GM23248 (cell line): ENCODE data around the gene MAN1C1. TPM values are rescaled to one million over a fixed set of nuclear protein-coding genes. Genes with fewer than 3 reads are reported as not detected.

Source experiments
- DNase-seq: peaks from one replicate; pipeline ENCODE4 v3.0.0-alpha.2; 2015
- H2AFZ ChIP-seq: fragments of 200-600 bp; sonication (generic); 2 replicates; pipeline ENCODE4 v1.6.1; 2016; ENCODE audit warnings: antibody characterized with exemption
- H3F3A ChIP-seq: fragments of 200-600 bp; sonication (generic); 2 replicates; pipeline ENCODE4 v1.6.1; 2016; ENCODE audit warnings: mild to moderate bottlenecking, antibody characterized with exemption, mixed run types; ENCODE audit not compliant: insufficient read depth
- H3K27ac ChIP-seq: fragments of 200-600 bp; sonication (generic); 2 replicates; pipeline ENCODE4 v1.5.1; 2016; ENCODE audit warnings: mild to moderate bottlenecking
- H3K27me3 ChIP-seq: fragments of 200-600 bp; sonication (generic); replicated peaks from 2 replicates; pipeline ENCODE4 v1.6.1; 2016; ENCODE audit warnings: mild to moderate bottlenecking; ENCODE audit not compliant: insufficient read depth
- H3K36me3 ChIP-seq: fragments of 200-600 bp; sonication (generic); 2 replicates; pipeline ENCODE4 v1.6.1; 2016; ENCODE audit warnings: low read depth, mild to moderate bottlenecking
- H3K4me1 ChIP-seq: fragments of 200-600 bp; sonication (generic); 2 replicates; pipeline ENCODE4 v1.6.1; 2016; ENCODE audit warnings: mild to moderate bottlenecking; ENCODE audit not compliant: insufficient read depth
- H3K4me2 ChIP-seq: fragments of 200-600 bp; sonication (generic); one replicate; pipeline ENCODE4 v1.6.1; 2016; ENCODE audit warnings: mild to moderate bottlenecking; ENCODE audit not compliant: unreplicated experiment
- H3K4me3 ChIP-seq: fragments of 200-600 bp; sonication (generic); 2 replicates; pipeline ENCODE4 v1.5.1; 2016; ENCODE audit warnings: mild to moderate bottlenecking
- H3K79me2 ChIP-seq: fragments of 200-600 bp; sonication (generic); 2 replicates; pipeline ENCODE4 v1.6.1; 2016; ENCODE audit warnings: mild to moderate bottlenecking; ENCODE audit not compliant: insufficient read depth
- H3K9ac ChIP-seq: fragments of 200-600 bp; sonication (generic); 2 replicates; pipeline ENCODE4 v1.6.1; 2016; ENCODE audit warnings: mild to moderate bottlenecking
- H3K9me2 ChIP-seq: fragments of 200-600 bp; sonication (generic); 2 replicates; pipeline ENCODE4 v1.6.1; 2016; ENCODE audit warnings: mixed run types, mild to moderate bottlenecking, moderate library complexity; ENCODE audit not compliant: insufficient read depth
- H3K9me3 ChIP-seq: fragments of 200-600 bp; sonication (generic); one replicate; pipeline ENCODE4 v1.6.1; 2017; ENCODE audit warnings: low read depth
- H4K20me1 ChIP-seq: fragments of 200-600 bp; sonication (generic); 2 replicates; pipeline ENCODE4 v1.6.0; 2016; ENCODE audit not compliant: insufficient read depth
- EZH2 ChIP-seq: fragments of 200-600 bp; sonication (generic); IDR thresholded peaks from 2 replicates; pipeline ENCODE4 v1.6.1; 2018; ENCODE audit warnings: antibody characterized with exemption, mild to moderate bottlenecking; ENCODE audit not compliant: insufficient read depth, poor library complexity, severe bottlenecking
- EZH2phosphoT487 ChIP-seq: fragments of 200-600 bp; sonication (generic); IDR thresholded peaks from 2 replicates; pipeline ENCODE4 v1.6.1; 2018; ENCODE audit warnings: antibody characterized with exemption, moderate library complexity, mild to moderate bottlenecking, low read depth; ENCODE audit not compliant: insufficient read depth
- WGBS, 2 experiments: methylation state at CpG; one replicate each; pipeline ENCODE4 v1.1.6; 2015 to 2017; ENCODE audit warnings: low lambda C conversion rate in 2 of 2, low coverage in 1 of 2; ENCODE audit errors: missing lambda C conversion rate in 2 of 2; 5-methylcytosine and 5-hydroxymethylcytosine counted together
- in situ Hi-C: fragments of 300-500 bp; cut with MboI; formaldehyde crosslinking; loops from 2 replicates; pipeline ENCODE4 v1.15.0; 2020
- polyA plus RNA-seq: library from polyadenylated mRNA; unstranded; fragments of >200 nt; fragmentation: Nextera tagmentation; extraction: Ambion mirVana; gene quantifications from 2 replicates; pipeline ENCODE4 v1.2.1, GENCODE V29; 2016
- total RNA-seq: library from RNA; depleted of rRNA; stranded (reverse); fragments of >200 nt; shearing (Covaris generic); gene quantifications from 2 replicates; pipeline ENCODE4 v1.2.3, GENCODE V29; 2014

Gene MAN1C1
- total and polyA plus RNA-seq, 2 experiments from 2014 or later, result 0.29 to 1.1 TPM

DNA sequence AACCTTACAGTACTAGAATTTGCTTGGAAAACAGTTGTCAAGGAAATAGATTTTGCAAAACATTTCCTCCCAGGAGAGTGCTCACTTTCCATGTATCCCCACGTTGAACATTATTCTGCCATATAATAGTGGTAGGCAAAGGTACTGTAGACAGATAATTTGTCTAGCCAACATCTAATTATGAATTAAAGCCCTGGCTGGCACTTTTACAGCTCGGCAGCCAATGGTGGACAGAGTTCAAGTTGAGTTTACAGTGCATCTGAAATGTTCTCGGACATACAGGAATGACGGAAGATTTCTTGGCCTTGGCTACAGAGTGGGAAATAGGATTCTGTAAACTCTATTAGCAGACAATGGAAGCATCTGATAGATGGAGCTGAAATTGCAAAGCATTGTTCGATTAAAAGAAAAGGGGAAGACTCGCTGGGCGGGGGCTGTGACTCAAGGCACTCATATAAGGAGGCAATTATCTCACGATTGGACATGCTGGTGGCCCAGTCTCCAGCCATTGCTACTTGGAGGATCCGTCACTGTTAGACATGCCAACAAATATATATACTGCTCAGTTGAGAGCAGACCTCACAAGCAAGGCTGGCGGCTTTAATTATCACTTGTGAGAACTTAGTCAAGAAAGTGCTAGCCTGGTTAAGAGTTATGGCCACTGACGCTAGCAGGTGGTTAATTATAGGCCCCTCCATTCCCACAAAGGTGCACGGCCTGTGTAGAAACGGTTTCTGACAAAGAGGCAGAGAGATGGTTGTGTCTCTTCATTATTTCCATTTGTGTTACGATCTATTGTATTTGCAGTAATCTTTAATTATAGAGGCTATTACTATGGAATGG lies 48.0 kb downstream of the MAN1C1 start:
- Histone ChIP-seq H4K20me1 (no peaks in the 10 kb centered on the region), H3K27me3 (no peaks in the 10 kb centered on the region), H3K79me2 (no peaks in the 10 kb centered on the region), H3K27ac (no peak overlapping the region), H3K4me1 (no peaks in the 10 kb centered on the region), H3K9me2 (no peaks in the 10 kb centered on the region), H3K36me3 (no peaks in the 10 kb centered on the region), H3F3A (no peaks in the 10 kb centered on the region), H3K4me2 (no peak overlapping the region), H3K9me3 (no peaks in the 10 kb centered on the region), H3K4me3 (no peak overlapping the region), H2AFZ (no peak overlapping the region), H3K9ac (no peak overlapping the region)
- in situ Hi-C loops, result no loop called here
- DNase-seq, result no peak
- TF ChIP-seq EZH2phosphoT487, result no peak
- no peak for TF ChIP-seq EZH2
- WGBS, 2 experiments, result 88 to 90% methylated on average over 14 of the region's 14 CpGs

DNA sequence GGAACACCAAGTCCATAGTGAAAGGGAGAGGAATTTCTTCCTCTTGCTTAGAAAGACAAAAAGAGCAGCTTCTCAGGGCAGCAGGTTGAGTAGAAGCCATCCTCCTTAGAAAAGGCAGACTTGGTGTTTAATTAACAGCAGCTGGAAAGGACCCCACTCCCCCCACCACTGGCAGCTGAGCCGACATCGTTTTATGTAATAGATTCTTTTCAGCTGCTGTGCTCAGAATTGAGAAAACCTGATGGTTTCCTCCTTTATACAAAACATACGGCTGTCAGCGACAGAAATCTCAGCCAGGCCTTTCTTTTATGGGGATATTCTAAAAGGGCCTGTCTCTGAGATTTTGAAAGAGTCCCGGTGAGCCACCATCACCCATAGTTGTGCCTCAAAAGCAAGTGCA lies 49.9 kb downstream of the MAN1C1 start:
- Histone ChIP-seq H4K20me1 (no peaks in the 10 kb centered on the region), H3F3A (no peaks in the 10 kb centered on the region), H3K27me3 (no peaks in the 10 kb centered on the region), H3K36me3 (no peaks in the 10 kb centered on the region), H3K4me1 (no peaks in the 10 kb centered on the region), H3K27ac (no peak overlapping the region), H3K9me2 (no peaks in the 10 kb centered on the region), H3K9me3 (no peaks in the 10 kb centered on the region), H3K79me2 (no peaks in the 10 kb centered on the region), H3K9ac (no peak overlapping the region), H3K4me2 (no peak overlapping the region), H2AFZ (no peak overlapping the region), H3K4me3 (no peak overlapping the region)
- no peak for TF ChIP-seq EZH2phosphoT487
- no peak for TF ChIP-seq EZH2
- in situ Hi-C loops, result no loop called here
- 43 to 51% methylated on average over 5 of the region's 5 CpGs for WGBS, 2 experiments
- DNase-seq, result no peak

DNA sequence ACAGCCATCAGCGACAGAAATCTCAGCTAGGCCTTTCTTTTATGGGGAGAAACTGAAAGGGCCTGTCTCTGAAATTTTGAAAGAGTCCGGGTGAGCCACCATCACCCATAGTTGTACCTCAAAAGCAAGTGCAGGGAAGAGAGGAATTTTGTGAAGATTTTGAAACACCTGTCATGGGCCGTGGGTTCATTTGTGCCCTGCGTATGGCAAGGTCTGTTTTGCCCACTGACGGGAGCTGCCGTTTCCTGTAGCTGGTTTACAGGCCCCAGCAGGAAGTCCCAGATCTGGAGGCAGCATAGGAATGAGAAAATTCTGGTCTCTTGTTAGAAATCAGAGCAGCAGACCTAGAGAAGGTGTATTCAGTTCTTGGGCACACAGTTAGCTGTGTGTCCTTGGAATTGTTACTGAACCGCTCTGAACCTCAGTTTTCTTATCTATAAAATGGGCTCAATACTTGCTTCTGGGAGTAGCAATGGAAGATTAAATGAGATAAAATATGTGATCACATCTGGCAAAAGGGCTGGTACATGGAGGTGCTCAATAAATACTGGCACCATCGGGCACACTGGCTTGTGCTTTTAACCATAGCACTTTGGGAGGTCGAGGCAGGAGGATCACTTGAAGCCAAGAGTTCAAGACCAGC lies 52.5 kb downstream of the MAN1C1 start:
- no peak overlapping the region for H3K4me3 ChIP-seq
- no peaks in the 10 kb centered on the region for H3K4me1 ChIP-seq
- no peak overlapping the region for H3K9ac ChIP-seq
- H3K79me2 ChIP-seq, result no peaks in the 10 kb centered on the region
- H3K9me3 ChIP-seq, result no peaks in the 10 kb centered on the region
- in situ Hi-C loops, result no loop called here
- TF ChIP-seq EZH2, result no peak
- no peak for TF ChIP-seq EZH2phosphoT487
- H3K27me3 ChIP-seq, result no peaks in the 10 kb centered on the region
- DNase-seq, result no peak
- 86 to 91% methylated on average over 9 of the region's 9 CpGs for WGBS, 2 experiments
- H3K4me2 ChIP-seq, result no peak overlapping the region
- no peak overlapping the region for H2AFZ ChIP-seq
- H3K27ac ChIP-seq, result no peak overlapping the region
- no peaks in the 10 kb centered on the region for H4K20me1 ChIP-seq
- H3F3A ChIP-seq, result no peaks in the 10 kb centered on the region
- H3K9me2 ChIP-seq, result no peaks in the 10 kb centered on the region
- H3K36me3 ChIP-seq, result no peaks in the 10 kb centered on the region

DNA sequence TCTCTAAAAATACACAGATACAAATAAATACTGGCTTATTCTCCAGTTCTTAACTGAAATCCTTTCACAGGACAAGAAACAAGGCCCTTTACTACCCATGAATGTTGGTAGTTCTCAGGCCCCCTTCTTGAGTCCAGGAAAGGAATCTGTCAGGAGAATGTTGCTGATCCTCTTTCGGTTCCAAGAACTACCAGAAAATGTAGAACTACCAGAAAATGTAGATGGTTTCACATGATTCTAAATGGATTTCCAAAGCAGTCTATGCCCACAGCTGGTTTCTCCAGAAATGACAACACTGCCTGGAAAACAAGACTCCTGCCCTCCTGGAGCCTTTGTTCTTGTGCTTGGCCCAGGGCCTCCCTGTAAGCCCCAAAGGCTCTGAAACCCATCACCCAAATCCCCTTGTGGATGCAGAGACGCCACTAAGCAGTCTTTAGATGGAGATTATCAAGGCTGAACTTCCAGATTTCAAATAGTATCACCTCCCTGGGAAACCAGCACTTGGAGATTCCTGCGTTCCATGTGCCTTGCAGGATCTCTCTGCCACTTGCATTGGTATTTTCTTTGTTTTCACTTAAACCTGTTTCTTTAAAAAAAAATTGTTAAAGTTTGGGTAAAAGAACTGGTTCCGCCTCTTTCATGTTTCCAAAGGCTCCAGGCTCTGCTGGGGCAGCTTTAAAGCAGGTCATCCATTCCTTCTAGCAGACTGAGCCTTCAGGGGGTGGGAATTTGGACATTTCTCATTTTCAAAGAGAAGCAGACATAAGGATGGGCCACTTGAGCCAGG lies 53.4 kb downstream of the MAN1C1 start:
- Histone ChIP-seq H3K9ac (no peak overlapping the region), H3K27ac (no peak overlapping the region), H3K79me2 (no peaks in the 10 kb centered on the region), H3K9me2 (no peaks in the 10 kb centered on the region), H4K20me1 (no peaks in the 10 kb centered on the region), H3K27me3 (no peaks in the 10 kb centered on the region), H3K9me3 (no peaks in the 10 kb centered on the region), H3K4me2 (no peak overlapping the region), H3F3A (no peaks in the 10 kb centered on the region), H2AFZ (no peak overlapping the region), H3K36me3 (no peaks in the 10 kb centered on the region), H3K4me1 (no peaks in the 10 kb centered on the region), H3K4me3 (no peak overlapping the region)
- in situ Hi-C loops, result no loop called here
- TF ChIP-seq EZH2, result no peak
- TF ChIP-seq EZH2phosphoT487, result no peak
- no peak for DNase-seq
- WGBS, 2 experiments, result 67 to 79% methylated on average over 4 of the region's 4 CpGs
